H1 (cell line): ENCODE measurements around the gene FAM186B. TPM values are rescaled to one million over a fixed set of nuclear protein-coding genes. Genes with fewer than 3 reads are reported as not detected.

Experiments used
- NRF1 ChIP-seq: IDR thresholded peaks from 2 replicates; pipeline ENCODE4 v1.6.1; 2011; ENCODE audit warnings: mild to moderate bottlenecking, low read depth, low read length, improper control_type of control experiment
- polyA plus RNA-seq, 7 experiments: library from polyadenylated mRNA; depleted of rRNA in 3 of 7; stranded (reverse) in 5 of 7; unstranded in 2 of 7; fragments of >200 nt in 5 of 7; fragments of 200-250 nt in 2 of 7; gene quantifications; 1 replicate in 5 of 7; 2 replicates in 1 of 7; 4 replicates in 1 of 7; pipeline versions ENCODE4 v1.2.1 to v1.2.3, GENCODE V29; 2011 to 2013; ENCODE audit warnings: missing spikeins in 2 of 7, mixed read lengths in 2 of 7
- total RNA-seq: library from RNA; stranded (reverse); fragmentation: NEBNext Ultra II Directional; extraction: Animal tissue kit (Norgen Biotek cat#: 25700); gene quantifications from 2 replicates; pipeline ENCODE4 v1.2.1, GENCODE V29; 2021

The FAM186B gene
- total and polyA plus RNA-seq, 2 of the 8 experiments (the other 6 are each of a cell fraction or from before 2014, with no cell fraction given): 0.12 to 0.73 TPM

- TF ChIP-seq NRF1: no peak
Observed at GRCh38 chr12:49631336-49631907, 26.0 kb upstream of the FAM186B start (continued).
